Measurements from ENCODE around the gene NRXN3. TPM values are rescaled to one million over a fixed set of nuclear protein-coding genes. Genes with fewer than 3 reads are reported as not detected.
A peak's percentile ranks its signal among the peaks of the same experiment; 100 is the strongest.

NRXN3 gene
- polyA plus RNA-seq, 1 experiment = 7.0 TPM

DNA sequence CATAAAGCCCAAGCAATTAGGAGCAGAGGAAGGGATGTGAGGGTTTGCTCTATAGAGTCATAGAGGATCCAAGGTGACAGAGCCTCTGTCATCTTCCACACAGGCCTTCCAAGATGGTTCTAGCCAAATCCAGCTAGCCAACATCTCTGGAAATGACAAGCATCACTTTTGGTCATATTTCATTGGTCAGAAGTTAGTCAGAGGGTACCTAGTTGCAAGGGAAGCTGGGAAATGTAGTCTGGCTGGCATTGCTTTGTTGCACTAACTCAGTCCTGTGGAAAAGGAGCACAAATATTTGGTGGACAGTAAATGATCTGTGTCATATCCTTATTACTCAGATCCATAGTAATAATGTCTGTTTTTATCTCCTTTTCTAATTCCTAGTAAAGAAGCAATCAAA, 715.7 kb downstream of the NRXN3 start:
- peaks cover 2% of the 10 kb centered on the region; the same call in 1 of the 2 replicates for H3K27me3 ChIP-seq (ENCODE audit: control insufficient read depth, insufficient read depth, low read length)
- no peaks in the 10 kb centered on the region for H3K36me3 ChIP-seq (ENCODE audit: control insufficient read depth, insufficient read depth, low read length)
- CTCF ChIA-PET = interaction anchor here (1.2 kb wide), 1 partner anchor 15 kb away, joined by 5 read pairs; no protein-coding TSS in a partner anchor
- H3K4me3 ChIP-seq (ENCODE audit: low read depth, low read length) = no peak overlapping the region
- DNase-seq (ENCODE audit: low read depth) = no peak
- POLR2A ChIA-PET = no interaction called here
- TF ChIP-seq, protein P1, sequence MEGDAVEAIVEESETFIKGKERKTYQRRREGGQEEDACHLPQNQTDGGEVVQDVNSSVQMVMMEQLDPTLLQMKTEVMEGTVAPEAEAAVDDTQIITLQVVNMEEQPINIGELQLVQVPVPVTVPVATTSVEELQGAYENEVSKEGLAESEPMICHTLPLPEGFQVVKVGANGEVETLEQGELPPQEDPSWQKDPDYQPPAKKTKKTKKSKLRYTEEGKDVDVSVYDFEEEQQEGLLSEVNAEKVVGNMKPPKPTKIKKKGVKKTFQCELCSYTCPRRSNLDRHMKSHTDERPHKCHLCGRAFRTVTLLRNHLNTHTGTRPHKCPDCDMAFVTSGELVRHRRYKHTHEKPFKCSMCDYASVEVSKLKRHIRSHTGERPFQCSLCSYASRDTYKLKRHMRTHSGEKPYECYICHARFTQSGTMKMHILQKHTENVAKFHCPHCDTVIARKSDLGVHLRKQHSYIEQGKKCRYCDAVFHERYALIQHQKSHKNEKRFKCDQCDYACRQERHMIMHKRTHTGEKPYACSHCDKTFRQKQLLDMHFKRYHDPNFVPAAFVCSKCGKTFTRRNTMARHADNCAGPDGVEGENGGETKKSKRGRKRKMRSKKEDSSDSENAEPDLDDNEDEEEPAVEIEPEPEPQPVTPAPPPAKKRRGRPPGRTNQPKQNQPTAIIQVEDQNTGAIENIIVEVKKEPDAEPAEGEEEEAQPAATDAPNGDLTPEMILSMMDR (IDR thresholded peaks at IDR 0.05; ENCODE audit: insufficient read depth, low read depth, low read length) = no peak

GRCh38 chr14:78897443-78897842, 727.3 kb downstream of the NRXN3 start:
- CTCF ChIA-PET = no interaction called here
- no peak for DNase-seq (ENCODE audit: low read depth)
- no peaks in the 10 kb centered on the region for H3K27me3 ChIP-seq (ENCODE audit: control insufficient read depth, insufficient read depth, low read length)
- no peak overlapping the region for H3K4me3 ChIP-seq (ENCODE audit: low read depth, low read length)
- TF ChIP-seq, protein P1 (IDR thresholded peaks at IDR 0.05; ENCODE audit: insufficient read depth, low read depth, low read length) = no peak
- POLR2A ChIA-PET = no interaction called here
- no peaks in the 10 kb centered on the region for H3K36me3 ChIP-seq (ENCODE audit: control insufficient read depth, insufficient read depth, low read length)

DNA sequence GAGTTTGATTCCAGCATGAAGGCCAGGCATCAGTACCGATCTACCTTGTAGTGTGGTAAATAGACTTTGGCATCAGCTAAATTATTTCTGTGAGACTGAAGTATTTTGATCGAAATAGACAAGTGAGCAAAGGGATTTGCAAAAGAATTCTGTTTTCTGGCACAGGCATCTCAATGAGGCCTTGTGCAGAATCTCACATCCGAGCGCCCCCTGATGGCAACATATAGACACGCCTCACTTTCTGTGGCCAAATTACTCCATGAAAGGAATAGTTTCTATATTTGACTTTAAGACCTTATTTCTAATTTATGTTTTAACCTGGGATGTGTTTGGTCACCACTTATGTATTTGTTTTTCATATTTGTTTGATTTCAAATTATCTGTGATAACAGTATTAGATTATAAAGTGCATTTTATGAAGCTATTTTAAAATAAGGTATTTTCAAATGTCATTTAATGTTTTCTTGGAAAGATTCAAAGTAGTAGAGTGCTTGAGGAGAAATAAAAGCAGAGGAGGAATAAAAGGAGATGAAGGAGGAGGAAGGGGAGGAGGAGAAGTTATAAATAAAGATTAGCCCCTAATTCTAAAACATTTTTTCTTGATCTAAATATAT, 731.9 kb downstream of the NRXN3 start:
- H3K4me3 ChIP-seq (ENCODE audit: low read depth, low read length) = no peak overlapping the region
- CTCF ChIA-PET = interaction anchor here (1.0 to 1.5 kb wide), 7 partner anchors 8 to 28 kb away, joined by 3 to 5 read pairs (median 4); no protein-coding TSS in a partner anchor
- no peak for DNase-seq (ENCODE audit: low read depth)
- no peaks in the 10 kb centered on the region for H3K36me3 ChIP-seq (ENCODE audit: control insufficient read depth, insufficient read depth, low read length)
- POLR2A ChIA-PET = no interaction called here
- TF ChIP-seq, protein P1 (IDR thresholded peaks at IDR 0.05; ENCODE audit: insufficient read depth, low read depth, low read length) = peak; percentile 73
- H3K27me3 ChIP-seq (ENCODE audit: control insufficient read depth, insufficient read depth, low read length) = no peaks in the 10 kb centered on the region

DNA sequence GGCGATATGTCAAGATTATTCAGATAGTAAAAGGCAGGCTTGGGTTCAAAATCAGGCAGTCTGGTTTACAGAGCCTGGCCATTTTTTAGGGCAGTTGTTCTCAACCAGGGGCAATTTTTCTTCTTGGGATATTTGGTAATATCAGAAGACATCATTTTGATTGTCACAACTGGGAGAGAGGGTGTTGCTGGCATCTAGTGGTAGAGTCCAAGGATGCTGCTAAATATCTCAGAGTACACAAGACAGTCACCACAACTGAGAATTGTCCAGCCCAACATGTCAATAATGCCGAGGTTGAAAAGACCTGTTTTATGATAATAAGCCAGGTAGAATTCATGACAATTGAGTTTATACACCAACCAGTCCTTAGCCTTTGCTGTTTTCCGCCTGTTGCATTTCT, 733.9 kb downstream of the NRXN3 start:
- H3K36me3 ChIP-seq (ENCODE audit: control insufficient read depth, insufficient read depth, low read length) = no peaks in the 10 kb centered on the region
- TF ChIP-seq, protein P1 (IDR thresholded peaks at IDR 0.05; ENCODE audit: insufficient read depth, low read depth, low read length) = no peak
- DNase-seq (ENCODE audit: low read depth) = no peak
- CTCF ChIA-PET = no interaction called here
- no peaks in the 10 kb centered on the region for H3K27me3 ChIP-seq (ENCODE audit: control insufficient read depth, insufficient read depth, low read length)
- no peak overlapping the region for H3K4me3 ChIP-seq (ENCODE audit: low read depth, low read length)
- POLR2A ChIA-PET = no interaction called here

DNA sequence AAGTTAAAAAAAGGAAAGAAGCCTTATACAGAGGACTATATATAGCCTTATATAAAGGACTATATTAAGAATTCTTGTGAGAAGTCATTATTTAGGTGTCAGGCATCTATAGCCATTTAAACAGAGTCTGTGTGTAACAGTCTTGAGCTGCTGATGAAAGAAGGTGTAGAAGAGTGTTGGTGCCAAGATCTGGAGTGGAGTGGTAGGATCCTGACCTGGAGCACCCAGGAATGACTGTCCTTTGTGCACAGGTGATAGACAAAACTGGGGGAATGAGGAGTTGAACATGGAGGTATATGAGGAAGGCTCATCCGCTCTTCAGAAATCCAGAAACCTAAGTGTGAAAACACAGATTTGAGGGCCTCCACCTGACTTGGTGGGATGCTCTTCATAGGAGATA, 747.3 kb downstream of the NRXN3 start:
- no peak overlapping the region for H3K4me3 ChIP-seq (ENCODE audit: low read depth, low read length)
- ChIA-PET CTCF (interaction anchor here (1.3 kb wide), 1 partner anchor 16 kb away, joined by 3 read pairs; no protein-coding TSS in a partner anchor), POLR2A (no interaction called here)
- TF ChIP-seq, protein P1 (IDR thresholded peaks at IDR 0.05; ENCODE audit: insufficient read depth, low read depth, low read length) = no peak
- no peaks in the 10 kb centered on the region for H3K36me3 ChIP-seq (ENCODE audit: control insufficient read depth, insufficient read depth, low read length)
- no peak for DNase-seq (ENCODE audit: low read depth)
- peaks cover 2% of the 10 kb centered on the region; the same call in 1 of the 2 replicates for H3K27me3 ChIP-seq (ENCODE audit: control insufficient read depth, insufficient read depth, low read length)

Data from BJ (cell line).